HEK293T (cell line): Measurements from ENCODE around the gene ADISSP.

Source experiments
- L3MBTL2 ChIP-seq: fragments of 450-650 bp; conservative IDR thresholded peaks from 2 replicates; pipeline ENCODE4 v1.6.1; 2016; ENCODE audit warnings: mild to moderate bottlenecking
- SP1 ChIP-seq: fragments of 450-650 bp; IDR thresholded peaks from 2 replicates; pipeline ENCODE4 v1.6.1; 2017

DNA sequence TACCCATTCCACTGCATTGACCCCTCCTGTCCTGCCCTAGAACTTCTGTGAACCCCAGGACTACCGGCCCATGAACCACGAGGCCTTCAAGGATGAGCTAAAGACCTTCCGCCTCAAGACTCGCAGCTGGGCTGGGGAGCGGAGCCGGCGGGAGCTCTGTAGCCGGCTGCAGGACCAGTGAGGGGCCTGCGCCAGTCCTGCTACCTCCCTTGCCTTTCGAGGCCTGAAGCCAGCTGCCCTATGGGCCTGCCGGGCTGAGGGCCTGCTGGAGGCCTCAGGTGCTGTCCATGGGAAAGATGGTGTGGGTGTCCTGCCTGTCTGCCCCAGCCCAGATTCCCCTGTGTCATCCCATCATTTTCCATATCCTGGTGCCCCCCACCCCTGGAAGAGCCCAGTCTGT lies 37.2 kb upstream of the ADISSP start:
- TF ChIP-seq L3MBTL2 (no peak), SP1 (no peak)
